GM12874 (cell line): Measurements from ENCODE around the gene KPTN.
A peak's percentile ranks its signal among the peaks of the same experiment; 100 is the strongest.

Experiments
- CTCF ChIP-seq: IDR thresholded peaks from 2 replicates; pipeline ENCODE4 v1.5.1; 2011; ENCODE audit warnings: low read depth, mild to moderate bottlenecking, control low read depth, low read length, moderate library complexity; ENCODE audit not compliant: insufficient read depth

The KPTN gene

GRCh38 chr19:47428177-47428894, 55.7 kb downstream of the KPTN start:
- no peak for TF ChIP-seq CTCF

- peak; percentile 97 for TF ChIP-seq CTCF
Observed at GRCh38 chr19:47427241-47428176, 56.5 kb downstream of the KPTN start.
